RWPE1 (cell line): ENCODE measurements around the gene FAM222A.

Experiments used
- CTCF ChIA-PET: fragments of 350-600 bp; sonication (Branson Sonifier 250); formaldehyde crosslinking; extraction: SDS; loops from one replicate; lab custom pipeline; 2021; lab: Yijun Ruan, JAX
- POLR2A ChIA-PET: fragments of 400-600 bp; formaldehyde crosslinking; extraction: SDS; loops from one replicate; lab custom pipeline; 2020; ENCODE audit warnings: antibody characterized with exemption; ENCODE audit not compliant: low non-redundant PET; lab: Yijun Ruan, JAX
- DNase-seq: peaks from one replicate; pipeline ENCODE4 v3.0.0; 2012; ENCODE audit warnings: low spot score
- H3K27ac ChIP-seq: fragments of 450-650 bp; 2 replicates; pipeline ENCODE4 v1.5.1; 2017
- CTCF ChIP-seq: fragments of 450-650 bp; conservative IDR thresholded peaks from 2 replicates; pipeline ENCODE4 v1.5.1; 2017; ENCODE audit warnings: low read depth, mild to moderate bottlenecking

The FAM222A gene

GRCh38 chr12:109737126-109737525, 23.5 kb downstream of the FAM222A start:
- DNase-seq: no peak
- no peak for TF ChIP-seq CTCF
- H3K27ac ChIP-seq: no peak overlapping the region
- ChIA-PET CTCF (no interaction called here), POLR2A (no interaction called here)

GRCh38 chr12:109737631-109738030, 24.0 kb downstream of the FAM222A start:
- DNase-seq: no peak
- CTCF ChIA-PET: no interaction called here
- TF ChIP-seq CTCF: no peak
- POLR2A ChIA-PET: no interaction called here
- no peak overlapping the region for H3K27ac ChIP-seq

DNA sequence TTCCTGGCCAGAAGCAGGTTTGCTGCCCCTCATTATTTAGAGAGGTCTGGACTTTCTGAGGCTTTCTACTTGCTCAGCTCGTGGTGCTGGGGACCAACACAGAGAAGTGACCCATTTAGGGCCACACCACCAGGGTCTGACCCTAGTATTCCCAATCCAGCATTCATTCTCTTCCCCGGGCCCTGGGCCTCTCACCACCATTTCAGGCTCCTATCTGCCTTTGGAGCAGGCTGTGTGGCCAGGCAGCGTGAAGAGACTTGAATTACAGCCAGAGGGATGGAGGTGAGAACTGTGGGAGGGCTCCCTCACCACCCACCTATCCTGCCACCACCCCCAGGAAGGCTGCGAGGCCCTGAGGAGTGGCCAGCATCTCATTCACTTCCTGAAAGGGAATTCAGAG, 24.6 kb downstream of the FAM222A start:
- ChIA-PET POLR2A (no interaction called here), CTCF (interaction anchor here (0.6 kb wide), 1 partner anchor 310 kb away, joined by 9 read pairs; no protein-coding TSS in a partner anchor)
- no peak for TF ChIP-seq CTCF
- DNase-seq: no peak
- no peak overlapping the region for H3K27ac ChIP-seq

DNA sequence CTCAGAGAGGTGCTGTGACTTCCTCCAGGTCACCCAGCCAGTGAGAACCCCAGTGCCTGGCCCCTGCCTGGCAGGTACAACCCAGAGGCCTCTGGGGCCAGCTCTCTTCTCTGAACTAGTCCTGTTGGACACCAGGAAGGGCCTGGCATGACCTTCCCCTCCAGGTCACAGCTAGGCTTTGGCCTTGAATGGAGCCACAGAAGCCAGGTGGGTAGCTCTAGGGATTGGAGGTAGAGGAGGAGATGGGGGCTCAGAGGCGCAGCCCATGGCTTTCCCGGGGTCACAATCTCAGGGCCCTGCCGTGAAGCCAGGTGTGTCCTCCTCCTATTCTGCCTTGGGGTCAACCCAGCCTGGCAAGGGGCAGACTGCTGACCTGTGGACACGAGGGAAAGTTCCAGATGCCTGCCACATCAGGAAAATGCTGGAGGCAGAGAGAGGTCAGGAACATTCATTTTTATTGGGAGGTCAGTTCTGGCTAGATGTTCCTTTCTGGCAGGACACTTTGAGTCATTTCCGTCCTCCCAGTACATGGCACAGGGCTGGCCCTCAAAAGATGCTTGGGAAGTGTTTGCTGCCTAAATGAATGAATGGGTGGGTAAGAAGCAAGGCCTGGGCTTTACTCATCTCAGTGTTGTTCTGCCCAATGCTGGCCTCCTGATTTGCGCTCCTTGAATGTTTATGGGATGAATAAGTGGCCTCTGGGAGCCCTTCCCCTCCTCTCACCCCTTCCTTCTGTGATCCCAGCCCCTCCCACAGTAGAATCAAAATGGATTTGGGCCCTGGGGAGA, 25.4 kb downstream of the FAM222A start:
- CTCF ChIA-PET: no interaction called here

GRCh38 chr12:109739747-109740693, 26.4 kb downstream of the FAM222A start:
- no peak for TF ChIP-seq CTCF
- no peak overlapping the region for H3K27ac ChIP-seq
- ChIA-PET CTCF (interaction anchor here (0.6 to 1.0 kb wide), 2 partner anchors 20 to 142 kb away, joined by 3 read pairs; no protein-coding TSS in a partner anchor), POLR2A (no interaction called here)
- no peak for DNase-seq

More for the DNA sequence above, 25.4 kb downstream of the FAM222A start:
- TF ChIP-seq CTCF: no peak
- no peak overlapping the region for H3K27ac ChIP-seq
- POLR2A ChIA-PET: no interaction called here
- no peak for DNase-seq

- POLR2A ChIA-PET: no interaction called here
- no peak for TF ChIP-seq CTCF
- no peak overlapping the region for H3K27ac ChIP-seq
- CTCF ChIA-PET: interaction anchor here (0.6 to 1.0 kb wide), 2 partner anchors 21 to 143 kb away, joined by 3 read pairs; no protein-coding TSS in a partner anchor
- DNase-seq: no peak
These were observed 27.1 kb downstream of the FAM222A start for GRCh38 chr12:109740694-109741245.
